ENCODE data around the gene USP4.
"Not testable (repeated sequence)": the region's sequence is repeated elsewhere in the genome, so short reads cannot be mapped to it uniquely, and the experiment has no call there.

USP4 gene

GRCh38 chr3:49352281-49352680, 12.4 kb upstream of the USP4 start:
- DNase-seq, result no peak

GRCh38 chr3:49351521-49352011, 11.7 kb upstream of the USP4 start:
- no peak for DNase-seq

- no peak for DNase-seq
Observed at GRCh38 chr3:49349348-49350114, 9.7 kb upstream of the USP4 start.

- not testable (repeated sequence) for DNase-seq
Observed at GRCh38 chr3:49348361-49348760, 8.5 kb upstream of the USP4 start.

GRCh38 chr3:49346797-49347251, 7.0 kb upstream of the USP4 start:
- no peak for DNase-seq

GRCh38 chr3:49343163-49343562, 3.3 kb upstream of the USP4 start:
- DNase-seq, result no peak

GRCh38 chr3:49341996-49342395, 2.1 kb upstream of the USP4 start:
- DNase-seq, result no peak

GRCh38 chr3:49339581-49339940, 292 bp downstream of the USP4 start:
- peak in 4 of 58 donors; percentile 13 to 38 (median 24) for DNase-seq

- DNase-seq, result no peak
Observed at GRCh38 chr3:49333916-49334633, 5.8 kb downstream of the USP4 start.

- peak in 3 of 58 donors; percentile 1 to 17 (median 5) for DNase-seq
Observed at GRCh38 chr3:49333091-49333490, 6.8 kb downstream of the USP4 start.

GRCh38 chr3:49329186-49329585, 10.7 kb downstream of the USP4 start:
- DNase-seq, result no peak

GRCh38 chr3:49328350-49328749, 11.5 kb downstream of the USP4 start:
- DNase-seq, result not testable (repeated sequence)

GRCh38 chr3:49327485-49327884, 12.4 kb downstream of the USP4 start:
- no peak for DNase-seq

GRCh38 chr3:49324768-49325167, 15.1 kb downstream of the USP4 start:
- no peak for DNase-seq

GRCh38 chr3:49316696-49317457, 23.0 kb downstream of the USP4 start:
- peak in 31 of 58 donors; percentile 3 to 65 (median 35) for DNase-seq

GRCh38 chr3:49313896-49314688, 25.8 kb downstream of the USP4 start:
- DNase-seq, result no peak

- DNase-seq, result no peak
Observed at GRCh38 chr3:49311283-49311682, 28.6 kb downstream of the USP4 start.

GRCh38 chr3:49310677-49311076, 29.2 kb downstream of the USP4 start:
- no peak for DNase-seq

GRCh38 chr3:49305608-49306007, 34.2 kb downstream of the USP4 start:
- DNase-seq, result no peak

GRCh38 chr3:49302613-49303012, 37.2 kb downstream of the USP4 start:
- DNase-seq, result no peak

GRCh38 chr3:49300595-49300994, 39.3 kb downstream of the USP4 start:
- DNase-seq, result no peak

Data from anterior cingulate cortex (tissue), 58 donors.